Ammon's horn (tissue), 1 donor: ENCODE data around the gene ZNF687.
"Not testable (repeated sequence)": the region's sequence is repeated elsewhere in the genome, so short reads cannot be mapped to it uniquely, and the experiment has no call there.

Experiments used
- DNase-seq: peaks from one replicate; pipeline ENCODE4 v3.0.0-alpha.2; 2016; ENCODE audit warnings: low spot score

The ZNF687 gene

GRCh38 chr1:151281969-151282882, at the start of gene ZNF687:
ZNF687 (plus strand) TSS chr1:151282299; CDS start chr1:151286292, 3,993 bp downstream.
- peak; percentile 100 for DNase-seq

GRCh38 chr1:151235235-151235634, 46.9 kb upstream of the ZNF687 start:
- DNase-seq = no peak

- DNase-seq = no peak
Observed at GRCh38 chr1:151237678-151238466, 44.2 kb upstream of the ZNF687 start.

GRCh38 chr1:151238467-151238739, 43.7 kb upstream of the ZNF687 start:
- DNase-seq = peak; percentile 49

- DNase-seq = no peak
Observed at GRCh38 chr1:151242442-151242841, 39.7 kb upstream of the ZNF687 start.

GRCh38 chr1:151243683-151244216, 38.3 kb upstream of the ZNF687 start:
- DNase-seq = no peak

GRCh38 chr1:151246786-151247185, 35.3 kb upstream of the ZNF687 start:
- DNase-seq = no peak

- peak; percentile 87 for DNase-seq
Observed at GRCh38 chr1:151251656-151252470, 30.2 kb upstream of the ZNF687 start.

GRCh38 chr1:151254217-151255213, 27.6 kb upstream of the ZNF687 start, which contains the start of gene PSMD4:
PSMD4 (plus strand) TSS chr1:151254734; CDS start chr1:151254783, 49 bp downstream.
- peak; percentile 98 for DNase-seq

- DNase-seq = no peak
Observed at GRCh38 chr1:151255381-151255780, 26.7 kb upstream of the ZNF687 start.

- no peak for DNase-seq
Observed at GRCh38 chr1:151259351-151259750, 22.7 kb upstream of the ZNF687 start.

- DNase-seq = no peak
Observed at GRCh38 chr1:151265446-151266236, 16.5 kb upstream of the ZNF687 start.

- no peak for DNase-seq
Observed at GRCh38 chr1:151266315-151266714, 15.8 kb upstream of the ZNF687 start.

- DNase-seq = no peak
Observed at GRCh38 chr1:151266821-151267220, 15.3 kb upstream of the ZNF687 start.

GRCh38 chr1:151267760-151268159, 14.3 kb upstream of the ZNF687 start:
- DNase-seq = no peak

- DNase-seq = no peak
Observed at GRCh38 chr1:151273924-151274466, 8.1 kb upstream of the ZNF687 start.

GRCh38 chr1:151275341-151275740, 6.8 kb upstream of the ZNF687 start:
- not testable (repeated sequence) for DNase-seq

GRCh38 chr1:151277249-151277648, 4.8 kb upstream of the ZNF687 start:
- no peak for DNase-seq

- DNase-seq = peak; percentile 95
Observed at GRCh38 chr1:151281225-151281968, 702 bp upstream of the ZNF687 start.
